ENCODE results near the gene AMBRA1. TPM values are rescaled to one million over a fixed set of nuclear protein-coding genes. Genes with fewer than 3 reads are reported as not detected.
"Not testable (repeated sequence)": the region's sequence is repeated elsewhere in the genome, so short reads cannot be mapped to it uniquely, and the experiment has no call there.

Gene AMBRA1
- total and polyA plus RNA-seq, 2 of the 8 experiments (the other 6 are each of a cell fraction or from before 2014, with no cell fraction given), result 14.2 to 37.4 TPM

DNA sequence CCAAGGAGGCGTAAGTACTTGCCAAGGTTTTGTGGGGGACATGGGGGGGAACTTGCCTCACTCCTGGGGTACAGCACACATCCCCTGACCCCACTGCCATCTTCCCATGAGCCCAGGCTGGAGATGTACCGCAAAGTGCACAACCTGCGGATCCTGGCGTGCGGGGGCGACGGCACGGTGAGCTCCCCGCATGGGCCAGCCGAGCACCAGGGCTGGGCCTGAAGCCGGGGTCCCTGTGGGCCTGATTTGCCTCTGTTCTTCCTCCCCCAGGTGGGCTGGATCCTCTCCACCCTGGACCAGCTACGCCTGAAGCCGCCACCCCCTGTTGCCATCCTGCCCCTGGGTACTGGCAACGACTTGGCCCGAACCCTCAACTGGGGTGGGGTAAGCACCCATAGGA is 221.3 kb downstream of the AMBRA1 start:
- not testable (repeated sequence) for H4K5ac ChIP-seq (ENCODE audit: insufficient read length, low read depth, low read length); H2BK20ac ChIP-seq (ENCODE audit: low read length)
- CTCF ChIA-PET (ENCODE audit: partially characterized antibody), result interaction anchor here (1.1 to 44.5 kb wide), 2 partner anchors 11 to 30 kb away, joined by 5 to 1004 read pairs; partner anchors contain the start of gene DGKZ

More for the DNA sequence above, 221.3 kb downstream of the AMBRA1 start:
- H3K4ac ChIP-seq (replicated peaks; ENCODE audit: insufficient read length, low read depth, low read length); H2BK12ac ChIP-seq (ENCODE audit: low read depth, low read length); H3K23ac ChIP-seq (ENCODE audit: insufficient read length); H2AK5ac ChIP-seq (ENCODE audit: low read depth, low read length); H3K9ac ChIP-seq (replicated peaks in 1 of 4; ENCODE audit: extremely low read depth in 1 of 4, low read depth in 3 of 4, low read length in 3 of 4); H3K18ac ChIP-seq (ENCODE audit: extremely low read depth, low read length); H3K4me2 ChIP-seq (ENCODE audit: insufficient read depth in 1 of 2, low read depth in 2 of 2, low read length in 2 of 2); H3K79me2 ChIP-seq (ENCODE audit: control insufficient read depth in 1 of 2, insufficient read depth in 2 of 2, low read length in 2 of 2); H2BK120ac ChIP-seq (replicated peaks; ENCODE audit: low read depth, low read length); H3K4me3 ChIP-seq (ENCODE audit: extremely low read depth in 1 of 4, insufficient read depth in 2 of 4, low read depth in 3 of 4, low read length in 4 of 4); H2AFZ ChIP-seq (ENCODE audit: low read length); H3K27me3 ChIP-seq (replicated peaks in 1 of 4; ENCODE audit: control insufficient read depth in 3 of 4, extremely low read depth in 1 of 4, insufficient read depth in 3 of 4, low read length in 3 of 4); H2BK15ac ChIP-seq (ENCODE audit: low read length); H3K4me1 ChIP-seq (replicated peaks in 1 of 4; ENCODE audit: control insufficient read depth in 3 of 4, insufficient read depth in 4 of 4, low read length in 3 of 4); H3K23me2 ChIP-seq (ENCODE audit: low read depth, low read length); H2BK5ac ChIP-seq (ENCODE audit: low read depth, low read length); H3K56ac ChIP-seq (replicated peaks; ENCODE audit: insufficient read length, low read depth, low read length); H4K8ac ChIP-seq (ENCODE audit: extremely low read depth, insufficient read depth, low read length); H3K27ac ChIP-seq (ENCODE audit: low read depth, low read length); DNase-seq (ENCODE audit: low read depth in 1 of 2, low spot score in 2 of 2); H3K9me3 ChIP-seq (ENCODE audit: insufficient read depth in 2 of 2, low read depth in 1 of 2, low read length in 1 of 2); FAIRE-seq; H4K91ac ChIP-seq (replicated peaks; ENCODE audit: insufficient read length, low read length); H3K79me1 ChIP-seq (ENCODE audit: low read depth, low read length); H3K14ac ChIP-seq (ENCODE audit: insufficient read length): not testable (repeated sequence)
- H4K20me1 ChIP-seq (replicated peaks in 1 of 2; ENCODE audit: control insufficient read depth in 1 of 2, insufficient read depth in 2 of 2, low read length in 2 of 2), result peaks cover under 1 to 17% of the 10 kb centered on the region in 2 experiments
- 95% methylated on average over 13 of the region's 15 CpGs; no CpG with 5 or more reads in 1 of the 2 experiments for WGBS, 2 experiments (ENCODE audit: extremely low coverage in 1 of 2, insufficient coverage in 1 of 2, insufficient read length in 1 of 2, insufficient replicate concordance in 2 of 2, low coverage in 1 of 2, low lambda C conversion rate in 2 of 2, missing lambda C conversion rate in 1 of 2)
- POLR2A ChIA-PET (ENCODE audit: partially characterized antibody), result interaction anchor here (1.5 to 1.6 kb wide), 2 partner anchors 9 to 22 kb away, joined by 3 to 5 read pairs; partner anchors contain the start of gene MDK
- peaks cover 8 to 42% (median 25%) of the 10 kb centered on the region in 4 experiments; a peak in 6 of 8 replicates for H3K36me3 ChIP-seq (ENCODE audit: control insufficient read depth in 2 of 4, insufficient read depth in 4 of 4, low read length in 3 of 4)

Measured in H1 (cell line).